GM19372 (cell line): ENCODE measurements around the gene INS.
"Not testable (repeated sequence)": the region's sequence is repeated elsewhere in the genome, so short reads cannot be mapped to it uniquely, and the experiment has no call there.

ENCODE experiments used
- ATAC-seq: cut with Tn5 transposase; IDR thresholded peaks from one replicate; pipeline ENCODE4 v1.9.1; 2021; ENCODE audit warnings: mild to moderate bottlenecking, low read depth, moderate library complexity; ENCODE audit not compliant: unreplicated experiment

The INS gene

DNA sequence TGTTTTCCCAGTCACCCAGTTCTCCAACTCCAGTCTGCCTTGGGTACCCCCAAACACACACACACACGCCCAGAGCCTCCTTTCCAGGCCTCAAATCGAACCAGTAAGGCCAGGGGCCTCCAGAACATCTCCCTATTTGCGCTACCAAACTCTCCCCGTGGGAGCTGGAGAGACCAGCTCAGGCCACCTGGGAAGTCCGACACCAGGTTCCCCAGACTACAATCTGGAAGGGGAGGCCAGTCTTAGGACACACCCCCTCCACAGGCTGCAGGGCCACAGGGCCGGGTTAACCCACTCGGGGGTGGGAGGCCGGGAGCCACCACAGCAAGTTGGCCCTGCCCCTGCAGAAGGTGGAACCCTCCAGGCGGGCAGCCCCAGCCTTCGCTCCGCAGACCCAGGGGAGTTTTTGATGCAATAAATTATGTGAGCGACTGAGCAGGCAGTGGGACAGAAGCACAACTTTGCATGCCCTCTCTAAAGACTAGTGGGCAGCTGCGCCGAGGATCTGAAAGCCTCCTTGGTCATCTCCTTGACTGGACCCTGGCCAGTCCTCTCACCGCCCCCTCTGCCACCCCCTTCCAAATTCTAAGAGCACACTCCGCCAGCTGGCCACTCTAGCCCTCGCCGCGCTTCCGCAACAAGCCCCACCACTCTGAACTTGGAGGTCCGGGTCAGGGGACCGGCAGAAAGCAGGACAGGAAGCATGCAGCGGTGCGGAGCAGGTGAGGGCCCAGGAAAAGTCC lies 24.6 kb downstream of the INS start:
- no peak for ATAC-seq

DNA sequence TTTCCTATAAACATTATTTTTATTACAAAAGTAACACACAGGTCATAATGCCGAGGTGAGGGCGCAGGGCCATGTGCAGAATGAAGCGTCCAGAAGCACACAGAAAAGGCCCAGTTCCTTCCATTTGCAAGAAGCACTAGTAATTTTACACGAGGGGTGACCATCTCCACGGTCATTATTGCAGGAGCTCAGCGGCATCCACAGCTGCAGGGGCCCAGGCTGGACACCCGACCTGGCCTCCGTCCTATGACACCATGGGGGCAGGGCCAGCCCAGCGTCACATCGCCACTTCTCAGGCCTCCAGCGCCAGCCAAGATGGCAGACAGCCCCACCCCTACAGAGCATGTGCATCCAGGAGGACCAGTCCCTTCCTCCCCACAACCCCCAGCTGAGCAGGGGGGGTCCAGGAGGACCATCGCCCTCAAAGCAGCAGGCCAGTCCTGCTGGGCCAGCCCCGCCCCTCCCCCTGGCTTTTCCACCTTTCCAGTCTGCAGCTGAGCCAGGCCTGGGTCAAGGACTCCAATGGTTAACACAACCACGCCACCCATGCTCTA lies 25.3 kb downstream of the INS start:
- no peak for ATAC-seq

DNA sequence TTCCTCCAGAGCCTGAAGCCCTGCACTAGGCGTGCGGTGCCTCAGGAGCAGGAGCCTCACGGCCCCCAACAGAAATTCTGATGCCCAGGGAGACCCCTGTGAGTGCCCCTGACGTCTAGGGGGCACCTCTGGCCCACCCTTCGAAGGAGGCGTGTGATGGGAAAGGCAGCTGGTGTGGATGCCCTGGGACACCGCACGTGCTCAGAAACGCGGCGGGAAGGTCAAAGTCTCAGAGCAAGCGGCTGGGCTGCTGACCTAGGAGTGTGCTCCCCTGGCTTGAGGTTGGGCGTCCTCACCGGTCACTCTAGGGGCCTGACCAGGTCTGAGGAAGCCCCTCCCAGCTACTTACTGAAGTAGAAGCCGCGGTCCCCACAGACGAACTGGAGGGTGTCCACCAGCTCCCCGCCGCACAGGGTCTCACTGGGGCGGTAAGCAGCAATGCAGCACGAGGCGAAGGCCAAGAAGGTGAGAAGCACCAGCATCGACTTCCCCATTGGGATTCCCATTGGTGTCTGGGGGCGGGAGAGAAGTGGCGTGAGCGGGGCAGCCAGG lies 25.9 kb downstream of the INS start:
- ATAC-seq, result no peak

DNA sequence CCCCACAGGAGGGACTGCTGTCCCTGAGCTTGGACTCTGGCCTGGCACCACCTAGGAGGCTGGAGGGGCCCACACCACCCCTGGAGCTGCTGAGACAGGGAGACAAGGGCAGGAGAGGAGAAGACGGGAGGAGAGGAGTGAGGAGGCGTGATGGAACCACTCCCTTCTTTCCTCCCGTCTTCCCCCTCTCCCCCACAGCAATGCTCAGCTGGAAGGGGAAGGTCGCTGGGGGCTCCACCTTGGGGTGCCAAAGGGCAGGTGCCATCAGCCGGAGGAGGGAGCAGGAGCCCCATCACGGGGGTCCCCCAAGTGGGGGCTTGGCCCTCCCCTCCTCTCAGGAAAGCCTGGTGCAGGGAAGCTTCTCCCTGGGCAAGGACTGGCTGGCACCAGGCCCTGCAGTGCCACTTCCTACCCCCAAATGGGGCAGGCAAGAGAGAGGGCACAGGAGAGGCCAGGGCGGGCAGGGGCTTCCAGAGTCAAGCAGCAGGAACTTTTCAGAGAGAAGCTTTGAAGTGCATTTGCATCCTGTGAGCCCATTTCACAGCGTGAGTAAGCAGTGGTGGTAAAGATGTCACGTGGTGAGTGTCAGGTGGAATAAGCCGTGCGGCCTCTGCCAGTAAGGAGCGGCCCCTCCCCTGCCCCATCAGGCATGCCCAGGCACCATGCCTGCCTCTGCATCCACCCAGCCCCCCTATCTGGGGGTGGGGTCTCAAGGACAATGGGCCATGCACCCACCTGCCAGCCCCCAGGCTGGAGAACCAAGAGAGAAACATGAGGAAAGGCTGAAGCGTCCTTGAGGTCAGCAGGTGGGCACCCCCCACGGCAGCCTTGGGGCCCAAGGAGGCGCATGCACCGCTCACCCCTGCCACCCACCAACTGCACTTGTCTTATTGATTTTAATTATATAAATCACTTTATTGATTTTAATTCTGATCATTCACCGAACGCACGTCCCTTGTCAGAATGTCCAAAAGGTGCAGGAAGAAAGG lies 26.7 kb downstream of the INS start:
- ATAC-seq, result no peak

DNA sequence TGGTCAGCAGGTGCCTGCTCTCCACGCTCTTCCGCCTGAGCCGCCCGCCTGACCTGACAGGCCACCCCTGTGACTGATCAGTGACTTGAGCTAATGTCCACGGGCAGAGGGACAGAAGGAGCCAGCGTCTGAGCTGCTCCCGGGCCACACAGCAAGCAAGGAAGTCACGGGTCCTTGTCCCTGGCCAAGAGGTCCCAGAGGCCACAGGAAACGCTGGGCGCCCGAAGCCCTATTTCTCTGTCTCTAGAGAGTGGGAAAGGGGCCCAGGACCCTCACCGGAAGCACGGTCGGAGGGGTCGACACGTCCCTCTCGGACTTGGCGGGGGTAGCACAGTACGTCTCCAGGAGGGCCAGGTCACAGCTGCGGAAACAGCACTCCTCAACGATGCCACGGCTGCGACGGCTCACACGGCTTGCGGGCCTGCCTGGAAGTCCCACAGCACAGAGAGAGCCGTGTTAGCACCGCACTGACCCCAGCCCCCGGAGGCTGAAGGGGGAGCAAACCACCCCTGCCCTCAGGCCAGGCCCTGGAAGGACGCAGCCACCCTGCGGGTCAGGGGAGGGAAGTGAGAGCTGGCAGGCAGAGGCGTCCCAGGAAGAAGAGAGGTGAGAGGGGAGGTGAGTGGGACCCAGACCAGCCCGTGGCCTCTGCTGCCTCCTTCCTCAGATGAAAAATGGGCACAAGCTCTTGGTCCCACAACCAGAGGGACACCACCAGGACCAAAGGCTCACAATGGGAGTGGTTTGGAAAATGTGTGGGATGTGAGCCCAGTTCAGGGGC lies 27.6 kb downstream of the INS start:
- ATAC-seq, result no peak

DNA sequence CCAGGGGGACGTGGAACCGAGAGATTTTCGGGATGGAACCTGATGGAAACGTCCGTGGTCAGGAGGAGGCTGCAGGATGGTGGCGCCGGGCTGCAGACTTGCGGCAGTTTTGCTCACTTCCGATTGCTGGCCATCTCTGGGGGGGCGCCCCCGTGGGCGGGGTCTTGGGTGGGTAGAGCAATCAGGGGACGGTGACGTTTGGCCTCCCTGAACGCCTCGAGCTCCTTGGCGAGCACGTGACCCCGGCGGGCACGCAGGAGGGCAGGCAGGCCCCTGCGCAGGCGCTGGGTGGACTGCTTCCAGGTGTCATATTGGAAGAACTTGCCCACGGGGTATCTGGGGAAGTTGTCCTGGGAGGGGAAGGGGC lies 28.2 kb downstream of the INS start:
- no peak for ATAC-seq

DNA sequence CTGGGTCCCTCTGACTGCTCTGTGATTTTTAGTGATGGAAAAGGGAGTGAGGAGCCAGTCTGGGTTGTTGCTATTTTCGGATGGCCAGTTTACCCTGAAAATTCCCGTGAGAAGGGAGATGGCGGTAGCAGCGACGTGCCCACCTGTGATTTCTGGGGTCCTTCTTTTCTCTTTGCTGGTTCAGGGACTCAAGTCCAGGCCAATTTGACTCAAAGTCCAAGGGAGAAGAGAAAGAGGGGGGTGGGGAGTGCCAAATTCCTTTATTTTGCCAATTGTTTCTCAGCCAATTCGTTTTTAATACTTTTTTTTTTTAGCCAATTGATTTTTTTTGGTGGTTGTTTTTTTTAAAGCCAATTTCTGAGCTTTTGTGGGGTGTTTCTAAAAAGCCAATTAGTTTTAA lies 28.8 kb downstream of the INS start:
- ATAC-seq, result no peak

DNA sequence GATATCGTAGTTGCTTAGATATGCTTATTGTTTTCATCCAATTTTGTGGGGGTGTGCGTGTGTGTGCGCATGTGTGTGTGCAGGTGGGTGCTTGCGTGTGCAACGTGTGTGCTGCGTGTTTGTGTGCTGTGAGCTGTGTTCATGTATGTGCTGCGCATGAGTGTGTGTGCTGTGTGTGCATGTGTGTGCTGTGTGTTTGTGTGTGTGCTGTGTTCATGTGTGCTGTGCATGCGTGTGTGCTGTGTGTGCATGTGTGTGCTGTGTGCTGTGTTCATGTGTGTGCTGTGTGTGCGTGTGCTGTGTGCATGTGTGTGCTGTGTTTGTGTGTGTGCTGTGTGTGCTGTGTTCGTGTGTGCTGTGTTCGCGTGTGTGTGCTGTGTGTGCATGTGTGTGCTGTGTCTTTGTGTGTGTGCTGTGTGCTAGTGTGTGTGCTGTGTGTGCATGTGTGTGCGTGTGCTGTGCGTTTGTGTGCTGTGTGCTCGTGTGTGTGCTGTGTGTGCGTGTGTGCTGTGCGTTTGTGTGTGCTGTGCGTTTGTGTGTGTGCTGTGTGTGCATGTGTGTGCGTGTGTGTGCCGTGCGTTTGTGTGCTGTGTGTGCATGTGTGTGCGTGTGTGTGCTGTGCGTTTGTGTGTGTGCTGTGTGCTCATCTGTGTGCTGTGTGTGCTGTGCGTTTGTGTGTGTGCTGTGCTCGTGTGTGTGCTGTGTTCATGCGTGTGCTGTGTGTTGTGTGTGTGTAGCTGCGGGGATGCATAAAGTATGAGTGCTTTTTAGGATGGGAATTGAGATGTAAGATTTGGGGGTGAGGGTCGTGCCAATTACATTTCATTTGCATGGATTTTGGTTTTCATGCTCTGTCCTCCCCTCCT lies 29.4 kb downstream of the INS start:
- no peak for ATAC-seq

DNA sequence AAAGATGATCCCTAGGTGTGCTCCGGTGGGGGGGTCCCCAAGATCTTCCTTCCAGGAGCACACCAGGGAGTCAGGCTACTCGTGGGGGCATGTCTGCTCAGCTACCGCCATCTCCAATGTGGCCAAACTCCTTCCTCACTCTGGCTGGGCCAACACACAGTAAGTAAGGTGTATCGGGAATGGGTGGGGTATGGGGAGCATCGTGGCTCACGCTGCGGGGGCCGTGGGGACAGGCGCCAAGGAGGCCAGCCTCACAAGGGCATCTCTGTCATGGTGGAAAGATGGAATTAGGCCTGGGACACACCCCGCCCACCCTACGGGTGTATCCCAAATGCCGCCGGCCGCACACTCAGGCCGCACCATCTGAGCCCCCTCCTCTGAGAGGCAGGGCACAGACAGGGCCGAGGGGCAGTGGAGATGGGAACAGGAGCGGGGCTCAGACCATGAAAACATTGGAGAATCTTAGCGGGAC lies 30.1 kb downstream of the INS start:
- no peak for ATAC-seq

DNA sequence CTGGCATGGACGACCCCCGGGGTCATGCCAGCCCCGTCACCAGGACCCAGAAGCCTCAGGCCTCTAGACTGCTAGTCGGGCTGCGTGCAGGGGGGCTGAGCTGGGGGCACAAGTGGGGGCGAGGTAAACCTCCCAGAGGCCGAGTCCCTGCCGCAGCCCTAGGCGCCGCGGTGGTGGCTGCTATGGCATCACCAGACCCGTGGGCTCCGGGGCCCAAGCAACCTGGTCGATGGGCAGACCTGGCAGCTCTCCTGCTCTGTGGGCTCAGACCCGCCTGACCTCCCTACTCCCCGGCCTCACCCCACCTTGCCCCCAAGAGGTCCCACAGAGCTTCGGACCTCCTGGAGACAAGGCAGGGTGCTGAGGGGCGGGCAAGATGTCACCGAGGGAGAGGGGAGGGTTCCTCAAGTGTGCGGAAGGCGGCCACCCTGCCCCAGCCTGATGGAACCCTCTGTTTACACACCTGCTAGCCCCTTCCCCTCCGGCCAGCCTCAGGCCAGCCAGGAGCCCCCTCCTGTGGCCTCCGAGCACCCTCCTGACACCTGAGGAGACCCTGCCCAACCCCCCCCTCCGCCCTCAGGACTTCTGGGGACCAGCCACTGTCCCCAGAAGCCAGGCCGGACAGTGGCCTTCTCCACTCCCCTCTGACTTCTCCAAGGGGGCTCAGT lies 31.2 kb downstream of the INS start:
- no peak for ATAC-seq

DNA sequence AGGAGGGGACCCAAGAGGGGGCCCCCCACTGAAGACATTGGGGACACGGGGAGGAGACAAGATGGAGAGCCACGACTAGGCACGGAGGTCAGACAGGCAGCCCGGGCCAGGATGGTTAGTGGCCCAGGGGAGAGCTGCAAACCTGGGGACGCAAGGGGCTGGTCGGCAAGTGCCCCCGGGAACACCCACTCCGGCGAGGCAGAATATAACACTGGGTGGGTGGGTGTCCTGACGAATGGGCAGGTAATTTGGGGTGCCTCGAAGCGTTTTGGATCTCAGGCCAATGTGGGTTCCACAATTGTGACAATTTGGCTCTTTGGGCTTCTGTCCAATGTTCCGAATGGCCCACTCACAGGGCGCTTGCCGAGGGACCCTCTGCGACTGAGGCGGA lies 31.7 kb downstream of the INS start:
- no peak for ATAC-seq

DNA sequence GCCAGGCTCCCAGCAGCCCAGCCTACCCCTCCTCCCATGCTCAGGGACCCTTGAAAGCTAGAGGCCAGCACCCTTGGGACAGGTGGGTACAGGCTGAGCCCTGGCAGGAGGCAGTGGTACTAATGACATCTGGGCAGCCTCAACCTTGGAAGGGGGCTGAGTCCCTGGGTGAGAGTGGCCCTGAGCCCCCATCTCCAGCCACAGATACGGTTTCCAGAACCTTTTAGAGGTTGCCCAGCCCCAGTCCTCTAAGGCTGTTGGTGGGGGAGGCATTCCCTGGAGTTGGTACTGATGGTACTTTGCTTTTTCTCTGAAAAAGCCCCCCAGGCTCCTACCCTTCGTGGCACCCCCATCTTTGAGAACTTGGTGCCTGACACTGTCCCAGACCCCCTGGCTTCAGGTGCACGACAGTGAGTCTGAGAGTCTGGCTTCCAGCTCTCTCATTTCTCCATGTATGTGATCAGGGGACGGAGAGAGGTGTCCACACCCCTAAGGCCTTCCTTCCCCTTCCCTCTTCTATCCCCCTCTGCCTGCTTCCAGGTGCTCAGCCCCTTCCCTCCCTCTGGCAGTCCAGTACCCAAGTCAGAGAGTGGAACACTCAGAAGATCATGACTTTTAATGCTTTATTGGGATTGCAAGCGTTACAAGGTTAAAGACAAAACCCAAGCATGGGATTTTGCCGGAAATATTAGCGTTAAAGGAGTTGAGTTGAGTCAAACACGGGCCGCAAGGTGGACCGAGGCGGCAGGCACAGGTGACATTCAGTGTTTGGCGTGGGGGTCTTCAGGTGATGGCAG lies 32.3 kb downstream of the INS start:
- ATAC-seq, result no peak

DNA sequence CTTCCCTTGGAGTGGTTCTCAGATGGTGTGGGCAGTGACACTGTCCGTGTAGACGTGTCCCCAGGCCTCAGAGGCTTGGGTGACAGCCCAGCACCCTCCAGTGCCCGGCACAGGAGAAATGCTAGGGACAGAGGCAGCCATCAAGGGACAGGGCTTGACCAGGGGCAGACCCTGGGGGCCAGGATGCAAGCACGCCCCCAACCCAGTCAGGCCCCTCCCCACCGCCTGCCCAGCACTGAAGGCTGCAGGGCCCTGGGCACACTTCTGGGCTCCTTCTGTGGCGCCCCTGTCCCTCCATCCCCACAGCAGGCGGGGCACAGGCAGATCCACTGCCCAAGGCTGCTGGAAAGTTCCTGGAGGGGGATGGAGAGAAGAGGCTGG lies 32.9 kb downstream of the INS start:
- no peak for ATAC-seq

DNA sequence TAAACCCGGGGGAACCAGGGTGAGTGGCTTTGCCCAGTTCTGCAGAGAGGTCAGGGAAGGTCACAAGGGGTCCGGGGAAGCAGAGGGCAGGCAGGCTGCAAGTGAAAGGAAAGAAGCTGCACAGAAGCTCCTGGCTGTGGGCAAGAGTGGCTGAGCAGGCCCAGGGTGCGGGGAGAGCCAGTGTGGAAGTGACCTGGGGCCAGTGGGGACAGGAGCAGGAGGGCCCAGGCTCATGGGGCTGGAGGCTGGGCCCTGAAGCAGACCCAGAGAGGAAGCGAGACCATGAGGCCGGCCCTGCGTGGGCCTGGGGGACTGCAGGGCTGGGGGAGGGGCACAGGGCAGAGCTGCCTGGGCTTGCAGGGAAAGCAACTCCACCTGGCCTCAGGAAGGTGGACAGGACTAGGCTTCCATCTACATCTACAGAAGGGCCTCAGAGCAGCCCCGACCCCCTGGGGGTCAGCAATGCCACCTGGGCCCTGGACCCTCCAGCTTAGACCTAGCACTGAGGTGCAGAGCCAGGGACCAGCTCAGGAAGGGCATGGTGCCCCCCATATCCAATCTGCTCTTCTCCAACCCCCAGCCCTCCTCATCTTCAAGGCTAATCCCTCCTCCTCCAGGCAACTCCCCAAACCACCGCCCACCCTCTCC lies 33.4 kb downstream of the INS start:
- no peak for ATAC-seq

DNA sequence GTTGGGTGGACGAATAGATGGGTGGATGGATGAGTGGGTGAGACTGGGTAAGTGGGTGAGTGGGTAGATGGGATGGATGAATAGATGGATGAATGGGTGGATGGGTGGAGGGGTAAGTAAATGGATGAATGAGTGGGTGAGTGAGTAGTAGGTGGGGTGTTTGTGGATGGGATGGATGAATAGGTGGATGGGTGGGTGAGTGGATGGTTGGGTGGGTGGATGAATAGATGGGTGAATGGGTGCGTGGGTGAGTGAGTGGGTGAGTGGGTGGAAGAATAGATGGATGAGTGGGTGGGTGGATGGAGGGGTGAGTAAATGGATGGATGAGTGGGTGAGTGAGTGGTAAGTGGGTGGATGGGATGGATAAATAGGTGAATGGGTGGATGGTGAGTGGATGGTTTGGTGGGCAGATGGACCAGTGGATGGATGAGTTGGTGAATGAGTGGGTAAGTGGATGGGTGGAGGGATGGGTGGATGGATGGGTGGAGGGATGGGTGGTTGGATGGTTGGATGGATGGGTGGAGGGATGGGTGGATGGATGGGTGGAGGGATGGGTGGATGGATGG lies 34.4 kb downstream of the INS start:
- ATAC-seq, result no peak

DNA sequence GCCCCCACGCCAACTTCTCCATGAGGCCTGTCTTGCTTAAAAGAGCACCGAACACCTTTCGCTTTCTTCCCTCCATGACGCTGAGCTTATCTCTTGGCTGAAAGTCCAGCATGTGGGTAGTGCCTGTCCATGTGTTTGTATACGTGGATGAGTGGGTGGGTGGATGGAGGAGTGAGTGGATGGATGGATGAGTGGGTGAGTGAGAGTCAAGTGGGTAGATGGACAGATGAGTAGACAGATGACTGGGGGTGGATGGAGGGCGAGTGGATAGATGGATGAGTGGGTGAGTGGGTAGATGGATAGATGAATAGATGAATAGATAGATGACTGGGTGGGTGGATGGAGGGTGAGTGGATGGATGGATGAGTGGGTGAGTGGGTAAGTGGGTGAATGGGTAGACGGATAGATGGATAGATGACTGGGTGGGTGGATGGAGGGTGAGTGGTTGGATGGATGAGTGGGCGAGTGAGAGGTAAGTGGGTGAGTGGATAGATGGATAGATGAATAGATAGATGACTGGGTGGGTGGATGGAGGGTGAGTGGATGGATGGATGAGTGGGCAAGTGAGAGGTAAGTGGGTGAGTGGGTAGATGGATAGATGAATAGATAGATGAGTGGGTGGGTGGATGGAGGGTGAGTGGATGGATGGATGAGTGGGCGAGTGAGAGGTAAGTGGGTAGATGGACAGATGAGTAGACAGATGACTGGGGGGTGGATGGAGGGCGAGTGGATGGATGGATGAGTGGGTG lies 36.1 kb downstream of the INS start:
- not testable (repeated sequence) for ATAC-seq

DNA sequence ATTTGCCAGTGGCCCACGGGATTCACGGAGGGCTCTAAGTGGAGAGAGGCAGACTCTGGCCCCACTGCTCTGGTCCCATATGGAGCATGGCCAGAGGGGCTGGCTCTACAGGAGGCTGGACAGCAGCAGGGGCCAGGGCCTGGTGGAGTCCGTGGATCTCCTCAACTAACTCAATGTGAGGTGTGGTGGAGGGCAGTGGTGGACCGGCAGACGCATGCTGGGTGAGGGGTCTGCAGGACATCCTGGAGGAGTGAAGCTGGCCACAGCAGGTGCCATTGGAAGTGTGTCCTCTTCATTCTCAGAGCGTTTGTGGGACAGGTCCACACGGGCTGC lies 37.4 kb downstream of the INS start:
- ATAC-seq, result no peak
